Stimulated activated CD8-positive, alpha-beta memory T cell treated with anti-CD3 and anti-CD28 coated beads, Interleukin-15, amount 100 ng/mL, for 4 hours (primary cell): ENCODE data around the gene VEGFB.

ENCODE experiments used
- DNase-seq, 2 donors: peaks; one replicate each; pipeline ENCODE4 v3.0.0-alpha.2; 2020; ENCODE audit warnings: low read depth in 2 of 2

Gene VEGFB

DNA sequence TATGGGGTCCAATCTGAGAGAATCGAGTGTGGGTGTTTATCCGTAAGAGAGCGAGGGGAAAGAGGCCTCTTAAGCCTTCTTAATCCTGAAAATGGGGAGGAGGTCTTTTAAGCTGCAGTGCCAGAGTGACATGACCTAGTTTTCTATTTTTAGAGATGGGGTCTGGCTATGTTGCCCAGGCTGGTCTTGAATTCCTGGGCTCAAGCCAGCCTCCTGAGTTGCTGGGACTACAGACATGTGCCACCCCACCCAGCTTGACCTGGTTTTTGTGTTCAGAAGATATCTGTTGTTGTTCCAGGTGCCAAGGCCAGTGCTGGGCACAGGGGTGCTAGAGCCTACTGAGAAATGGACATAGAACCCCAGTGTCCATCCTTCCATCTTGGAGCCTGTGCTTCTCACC lies 48.7 kb downstream of the VEGFB start:
- DNase-seq, result no peak

DNA sequence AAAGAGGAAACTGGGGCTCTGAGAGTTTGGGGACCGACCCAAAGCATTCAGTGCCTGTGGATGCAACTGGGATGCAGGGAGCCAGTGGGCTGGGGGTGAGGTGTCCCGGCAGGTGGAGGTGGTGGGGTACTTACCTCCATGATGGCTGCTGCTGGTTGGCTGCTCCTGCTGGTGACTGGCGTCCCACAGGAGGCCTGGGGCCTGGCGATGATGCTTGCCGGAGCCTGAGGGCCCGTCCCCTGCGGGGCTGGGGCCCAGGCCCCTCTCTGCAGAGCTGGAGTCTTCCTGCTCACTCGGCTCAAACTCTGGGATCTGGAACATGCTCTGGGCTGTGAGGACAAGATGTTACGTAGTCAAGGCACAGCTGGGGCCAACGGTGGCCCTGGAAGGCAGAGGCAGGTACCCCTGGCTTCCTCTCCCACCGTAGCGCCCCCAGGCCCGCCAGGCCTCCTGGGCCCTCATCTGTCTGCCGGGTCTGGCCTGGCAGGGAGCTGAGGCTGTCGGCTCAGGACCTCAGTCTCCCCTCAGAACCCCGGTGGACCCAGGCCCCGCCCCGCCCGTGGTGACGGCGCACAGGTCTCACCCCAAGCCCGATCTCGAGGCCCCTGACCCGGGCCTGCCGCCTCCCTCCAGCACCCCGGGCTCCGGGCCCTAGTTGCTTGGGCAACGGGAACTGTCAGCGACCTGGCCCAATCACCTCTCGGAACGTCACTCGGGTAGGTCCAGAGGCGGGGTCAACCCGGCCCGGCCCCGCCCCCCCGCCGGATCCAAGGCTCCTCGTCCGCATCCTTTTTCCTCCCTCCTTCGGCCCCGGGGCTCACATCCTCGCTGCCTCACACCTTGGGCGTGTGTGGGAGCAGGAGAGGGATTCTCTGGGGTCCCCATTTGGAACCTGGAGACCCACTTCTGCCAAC lies 49.9 kb downstream of the VEGFB start, which contains the start of gene BAD:
Gene BAD (minus strand): TSS at position 618 of the 914 bp plus-strand sequence. CDS start 297 bp downstream, at position 321.
- peak; percentile 82 to 84 for DNase-seq

DNA sequence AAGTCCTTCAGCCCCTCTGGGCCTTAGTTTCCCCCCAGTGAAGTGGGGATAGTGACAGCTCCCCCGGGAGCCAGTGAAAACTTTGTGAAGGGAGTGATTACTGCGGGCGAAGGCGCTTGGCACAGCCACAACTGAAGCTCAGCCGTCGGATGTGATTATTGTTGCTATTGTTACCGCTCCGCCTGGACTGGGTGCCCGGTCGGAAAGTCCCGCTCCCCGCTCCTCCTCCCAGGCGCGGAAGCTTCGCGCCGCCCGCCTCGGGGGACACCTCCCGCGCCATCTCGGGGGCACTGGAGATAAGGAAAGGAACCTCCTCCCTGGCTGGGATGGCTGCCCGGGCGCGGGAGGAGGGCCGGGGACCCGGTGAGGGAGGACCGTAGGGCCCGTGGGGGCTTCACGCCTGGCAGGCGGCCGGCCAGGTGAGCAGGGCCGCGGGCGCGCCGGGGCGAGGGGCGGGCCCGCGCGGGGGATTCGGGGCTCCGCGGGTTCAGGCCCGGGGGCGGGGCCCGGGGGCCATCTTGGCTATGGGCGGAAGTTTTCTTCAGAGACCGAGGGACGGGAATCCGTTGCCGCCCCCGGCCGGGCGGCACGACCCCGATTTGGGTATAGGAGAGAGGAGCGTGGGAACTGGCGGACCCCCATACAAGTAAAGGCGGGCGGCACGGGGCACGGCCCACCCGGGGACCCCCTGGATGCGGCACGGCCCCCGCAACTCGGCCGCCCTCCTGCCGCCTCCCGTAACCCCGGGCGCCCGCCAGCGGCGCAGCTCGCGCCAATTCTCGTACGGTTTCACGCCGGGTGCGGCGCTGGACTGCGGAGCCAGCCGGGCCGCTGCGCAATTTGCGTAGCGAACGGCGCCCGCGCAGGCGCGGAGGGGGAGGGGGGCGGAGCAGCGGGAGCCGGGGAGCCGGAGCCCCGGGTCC lies 50.8 kb downstream of the VEGFB start, which contains the start of gene GPR137:
Gene GPR137 (plus strand): TSS at position 887 of the 923 bp plus-strand sequence. CDS start 677 bp downstream, outside the sequence.
- peak; percentile 82 to 85 for DNase-seq

DNA sequence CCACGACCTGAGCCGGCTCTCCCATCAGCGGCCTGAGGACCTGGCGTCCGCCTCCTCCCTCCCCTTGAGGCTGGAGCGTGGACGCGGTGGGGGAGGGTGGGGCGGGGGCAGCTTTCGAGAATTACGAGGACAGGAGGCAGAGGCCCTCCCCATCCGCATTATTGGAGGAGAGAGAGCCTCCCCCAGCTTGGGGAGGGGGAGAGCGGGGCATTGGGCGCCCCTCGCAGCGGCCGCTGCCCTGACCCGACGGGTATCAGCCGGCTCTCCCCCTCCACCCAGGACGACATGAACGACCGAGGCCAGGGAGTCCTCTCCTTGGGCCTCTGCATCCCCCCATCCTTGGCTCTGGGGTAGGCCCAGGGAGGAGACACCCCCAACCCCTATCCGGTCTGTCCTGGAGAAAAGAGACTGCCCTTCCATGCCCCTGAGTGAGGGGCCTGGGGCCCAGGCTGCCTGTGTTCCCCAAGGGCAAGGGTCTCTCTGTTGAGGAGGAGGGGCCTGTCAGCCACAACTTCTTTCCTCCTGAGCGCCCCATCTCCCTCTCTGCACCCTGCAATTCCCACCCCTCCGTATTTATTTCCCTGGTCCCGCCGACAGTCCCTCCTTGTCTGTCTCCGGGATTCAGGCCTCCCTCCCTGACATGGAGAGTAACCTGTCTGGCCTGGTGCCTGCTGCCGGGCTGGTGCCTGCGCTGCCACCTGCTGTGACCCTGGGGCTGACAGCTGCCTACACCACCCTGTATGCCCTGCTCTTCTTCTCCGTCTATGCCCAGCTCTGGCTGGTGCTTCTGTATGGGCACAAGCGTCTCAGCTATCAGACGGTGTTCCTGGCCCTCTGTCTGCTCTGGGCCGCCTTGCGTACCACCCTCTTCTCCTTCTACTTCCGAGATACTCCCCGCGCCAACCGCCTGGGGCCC lies 51.8 kb downstream of the VEGFB start:
- DNase-seq, result no peak

DNA sequence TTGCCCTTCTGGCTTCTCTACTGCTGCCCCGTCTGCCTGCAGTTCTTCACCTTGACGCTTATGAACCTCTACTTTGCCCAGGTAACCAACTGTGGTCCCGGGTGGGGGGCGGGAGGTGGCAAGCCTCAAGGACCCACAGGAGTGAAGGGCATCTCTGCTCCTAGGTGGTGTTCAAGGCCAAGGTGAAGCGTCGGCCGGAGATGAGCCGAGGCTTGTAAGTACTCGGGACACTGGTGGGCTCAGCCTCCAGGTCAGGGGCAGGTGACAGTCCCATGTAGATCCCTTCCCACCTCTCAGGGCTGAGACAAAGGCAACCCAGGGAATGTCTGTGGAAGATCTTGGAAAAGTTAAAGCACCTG lies 52.4 kb downstream of the VEGFB start:
- no peak for DNase-seq

DNA sequence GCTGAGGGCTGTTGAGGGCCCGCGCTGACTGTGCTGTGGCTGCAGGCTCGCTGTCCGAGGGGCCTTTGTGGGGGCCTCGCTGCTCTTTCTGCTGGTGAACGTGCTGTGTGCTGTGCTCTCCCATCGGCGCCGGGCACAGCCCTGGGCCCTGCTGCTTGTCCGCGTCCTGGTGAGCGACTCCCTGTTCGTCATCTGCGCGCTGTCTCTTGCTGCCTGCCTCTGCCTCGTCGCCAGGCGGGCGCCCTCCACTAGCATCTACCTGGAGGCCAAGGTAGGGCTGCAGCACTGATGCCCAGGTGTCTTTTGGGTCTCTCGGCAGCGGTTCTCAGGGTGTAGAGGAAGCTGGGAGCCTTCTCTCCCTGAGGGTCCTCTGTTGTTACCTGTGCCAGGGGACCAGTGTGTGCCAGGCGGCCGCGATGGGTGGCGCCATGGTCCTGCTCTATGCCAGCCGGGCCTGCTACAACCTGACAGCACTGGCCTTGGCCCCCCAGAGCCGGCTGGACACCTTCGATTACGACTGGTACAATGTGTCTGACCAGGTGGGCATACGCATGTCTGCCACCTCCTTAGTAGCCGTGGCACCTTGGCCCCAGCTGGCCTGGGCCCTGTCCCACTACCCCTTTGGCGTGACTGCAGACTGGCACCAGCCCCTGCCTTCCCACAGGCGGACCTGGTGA lies 53.4 kb downstream of the VEGFB start:
- no peak for DNase-seq

DNA sequence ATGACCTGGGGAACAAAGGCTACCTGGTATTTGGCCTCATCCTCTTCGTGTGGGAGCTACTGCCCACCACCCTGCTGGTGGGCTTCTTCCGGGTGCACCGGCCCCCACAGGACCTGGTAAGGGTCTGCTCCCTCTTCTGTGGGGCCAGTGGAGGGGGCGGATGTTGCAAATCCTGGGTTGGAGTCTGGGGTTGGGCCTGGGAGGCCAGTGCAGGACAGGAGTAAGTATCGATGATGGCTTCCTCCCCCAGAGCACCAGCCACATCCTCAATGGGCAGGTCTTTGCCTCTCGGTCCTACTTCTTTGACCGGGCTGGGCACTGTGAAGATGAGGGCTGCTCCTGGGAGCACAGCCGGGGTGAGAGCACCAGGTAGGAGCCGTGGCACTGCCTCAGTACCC lies 54.0 kb downstream of the VEGFB start:
- no peak for DNase-seq
